HepG2 (cell line): ENCODE results near the gene KRTAP10-2. TPM values are rescaled to one million over a fixed set of nuclear protein-coding genes. Genes with fewer than 3 reads are reported as not detected.

Experiments
- CAMTA2 ChIP-seq: sonication (generic); formaldehyde crosslinking; IDR thresholded peaks from 2 replicates; pipeline ENCODE4 v1.4.0; 2020; ENCODE audit warnings: mild to moderate bottlenecking, missing genetic modification reagents, borderline replicate concordance
- FOXO4 ChIP-seq: sonication (generic); formaldehyde crosslinking; conservative IDR thresholded peaks from 2 replicates; pipeline ENCODE4 v1.8.1; 2023; ENCODE audit warnings: missing genetic modification reagents
- ISL2 ChIP-seq: sonication (generic); formaldehyde crosslinking; IDR thresholded peaks from 2 replicates; pipeline ENCODE4 v1.5.0; 2020; ENCODE audit warnings: missing genetic modification reagents
- LCORL ChIP-seq, 2 experiments: fragments of 450-650 bp in 1 of 2; sonication (generic) in 1 of 2; formaldehyde crosslinking in 1 of 2; IDR thresholded peaks; 2 replicates each; pipeline versions ENCODE4 v1.5.0 to v1.6.1; 2017 to 2020; ENCODE audit warnings: antibody characterized with exemption in 1 of 2, missing genetic modification reagents in 1 of 2
- MTERF4 ChIP-seq: sonication (generic); formaldehyde crosslinking; IDR thresholded peaks from 2 replicates; pipeline ENCODE4 v1.8.0; 2023; ENCODE audit warnings: mild to moderate bottlenecking, missing genetic modification reagents
- MXD3 ChIP-seq: IDR thresholded peaks from 2 replicates; pipeline ENCODE4 v1.6.1; 2016; ENCODE audit warnings: mild to moderate bottlenecking, missing biosample characterization, missing genetic modification reagents
- MXI1 ChIP-seq: IDR thresholded peaks from 3 replicates; pipeline ENCODE4 v1.6.1; 2012; ENCODE audit warnings: low read depth, low read length, inconsistent platforms, borderline replicate concordance
- NCOA1 ChIP-seq: sonication (generic); formaldehyde crosslinking; IDR thresholded peaks from 2 replicates; pipeline ENCODE4 v1.9.0; 2021; ENCODE audit warnings: missing genetic modification reagents
- RBAK ChIP-seq: sonication (generic); formaldehyde crosslinking; IDR thresholded peaks from 2 replicates; pipeline ENCODE4 v1.5.1; 2020; ENCODE audit warnings: mild to moderate bottlenecking, missing genetic modification reagents
- SNAI1 ChIP-seq: sonication (generic); formaldehyde crosslinking; IDR thresholded peaks from 2 replicates; pipeline ENCODE4 v1.5.0; 2020; ENCODE audit warnings: mild to moderate bottlenecking, missing genetic modification reagents, borderline replicate concordance
- SOX13 ChIP-seq, 3 experiments: fragments of 450-650 bp in 1 of 3; sonication (generic) in 1 of 3; formaldehyde crosslinking in 1 of 3; IDR thresholded peaks in 2 of 3; conservative IDR thresholded peaks in 1 of 3; 2 replicates each; pipeline versions ENCODE4 v1.5.0 to v1.6.1; 2016 to 2020; ENCODE audit warnings: antibody characterized with exemption in 1 of 3, mild to moderate bottlenecking in 1 of 3, missing compliant biosample characterization in 1 of 3, missing genetic modification reagents in 1 of 3, moderate library complexity in 1 of 3
- TBP ChIP-seq: sonication (generic); formaldehyde crosslinking; IDR thresholded peaks from 2 replicates; pipeline ENCODE4 v1.5.0; 2020; ENCODE audit warnings: missing genetic modification reagents
- TERF1 ChIP-seq: sonication (generic); formaldehyde crosslinking; IDR thresholded peaks from 2 replicates; pipeline ENCODE4 v1.8.0; 2022; ENCODE audit warnings: mild to moderate bottlenecking, missing genetic modification reagents, moderate library complexity
- TRIM22 ChIP-seq: fragments of 450-650 bp; IDR thresholded peaks from 2 replicates; pipeline ENCODE4 v1.6.1; 2017
- ZBTB26 ChIP-seq: IDR thresholded peaks from 2 replicates; pipeline ENCODE4 v1.6.1; 2016; ENCODE audit warnings: missing compliant biosample characterization, missing genetic modification reagents, borderline replicate concordance
- ZFP37 ChIP-seq: sonication (generic); formaldehyde crosslinking; IDR thresholded peaks from 2 replicates; pipeline ENCODE4 v1.4.0; 2020; ENCODE audit warnings: missing genetic modification reagents, borderline replicate concordance
- ZNF24 ChIP-seq: fragments of 450-650 bp; IDR thresholded peaks from 2 replicates; pipeline ENCODE4 v1.6.1; 2017; ENCODE audit warnings: antibody characterized with exemption, mild to moderate bottlenecking
- ZNF329 ChIP-seq: sonication (generic); formaldehyde crosslinking; IDR thresholded peaks from 2 replicates; pipeline ENCODE4 v1.9.0; 2021; ENCODE audit warnings: low read depth, mild to moderate bottlenecking, missing genetic modification reagents
- ZNF563 ChIP-seq: sonication (generic); formaldehyde crosslinking; IDR thresholded peaks from 2 replicates; pipeline ENCODE4 v1.8.0; 2022; ENCODE audit warnings: mild to moderate bottlenecking, moderate library complexity, missing genetic modification reagents
- ZNF619 ChIP-seq: sonication (generic); formaldehyde crosslinking; IDR thresholded peaks from 2 replicates; pipeline ENCODE4 v1.4.0; 2020; ENCODE audit warnings: mild to moderate bottlenecking, missing genetic modification reagents
- ZNF747 ChIP-seq: sonication (generic); formaldehyde crosslinking; IDR thresholded peaks from 2 replicates; pipeline ENCODE4 v1.8.1; 2023; ENCODE audit warnings: missing genetic modification reagents, mild to moderate bottlenecking, borderline replicate concordance
- ZNF780A ChIP-seq: sonication (generic); formaldehyde crosslinking; IDR thresholded peaks from 2 replicates; pipeline ENCODE4 v1.8.0; 2022; ENCODE audit warnings: mild to moderate bottlenecking, missing genetic modification reagents, moderate library complexity
- ZNF878 ChIP-seq: sonication (generic); formaldehyde crosslinking; IDR thresholded peaks from 2 replicates; pipeline ENCODE4 v1.8.1; 2023; ENCODE audit warnings: mild to moderate bottlenecking, missing genetic modification reagents, moderate library complexity
- polyA plus RNA-seq, 8 experiments: library from polyadenylated mRNA; depleted of rRNA in 3 of 8; stranded (reverse) in 7 of 8; unstranded in 1 of 8; fragments of >200 nt; fragmentation: Illumina TruSeq in 4 of 8; extraction: Trizol in 4 of 8; gene quantifications; 2 replicates each; pipeline versions ENCODE4 v1.2.1 to v1.2.3, GENCODE V29; 2011 to 2016; ENCODE audit warnings: low read depth in 4 of 8, missing spikeins in 1 of 8, mixed read lengths in 1 of 8; ENCODE audit not compliant: insufficient read depth in 1 of 8
- total RNA-seq, 5 experiments: library from RNA; depleted of rRNA; stranded (reverse); fragments of >200 nt; fragmentation: Illumina TruSeq; extraction: Trizol; gene quantifications; 2 replicates each; pipeline ENCODE4 v1.2.3, GENCODE V29; 2016; ENCODE audit warnings: low read depth in 1 of 5

The KRTAP10-2 gene
- total and polyA plus RNA-seq, 2 of the 13 experiments (the other 11 are each of a cell fraction or from before 2014, with no cell fraction given) = not detected

- no peak for TF ChIP-seq SOX13 (IDR thresholded peaks at IDR 0.05)
- TF ChIP-seq SOX13 (CRISPR knock-in tag; conservative IDR thresholded peaks at IDR 0.05 in 1 of 2, IDR thresholded peaks at IDR 0.05 in 1 of 2) = peak in 1 of 2 experiments; percentile 78; a peak in 2 of 4 replicates
- TF ChIP-seq RBAK (CRISPR knock-in tag) = no peak
- peak; percentile 52; the same call in 1 of the 2 replicates for TF ChIP-seq ISL2 (CRISPR knock-in tag)
- TF ChIP-seq ZBTB26 (CRISPR knock-in tag) = peak; percentile 44; the same call in 1 of the 2 replicates
- no peak for TF ChIP-seq MTERF4 (CRISPR knock-in tag)
- no peak for TF ChIP-seq FOXO4 (CRISPR knock-in tag)
- peak; percentile 93; the same call in 2 of the 3 replicates for TF ChIP-seq MXI1
- TF ChIP-seq ZNF780A (CRISPR knock-in tag) = no peak
- TF ChIP-seq TRIM22 = no peak
- 0 out of 2 replicates have a peak, but pooled peaks have one; percentile 57 for TF ChIP-seq ZFP37
- peak; percentile 90; the same call in 1 of the 2 replicates for TF ChIP-seq ZNF563
- TF ChIP-seq NCOA1 (CRISPR knock-in tag) = no peak; the same call in 1 of the 2 replicates
- TF ChIP-seq SNAI1 = no peak
- 0 out of 2 replicates have a peak, but pooled peaks have one; percentile 45 for TF ChIP-seq ZNF619 (CRISPR knock-in tag)
- TF ChIP-seq TERF1 (CRISPR knock-in tag) = no peak
- peak; percentile 86 for TF ChIP-seq ZNF878 (CRISPR knock-in tag)
- TF ChIP-seq ZNF24 = no peak
- TF ChIP-seq ZNF329 (CRISPR knock-in tag) = no peak
- TF ChIP-seq TBP (CRISPR knock-in tag) = no peak
- TF ChIP-seq CAMTA2 (CRISPR knock-in tag) = no peak
- no peak for TF ChIP-seq MXD3 (CRISPR knock-in tag)
- 0 out of 2 replicates have a peak, but pooled peaks have one; percentile 79 for TF ChIP-seq ZNF747
- no peak for TF ChIP-seq LCORL (IDR thresholded peaks at IDR 0.05)
- peak; percentile 13; the same call in 1 of the 2 replicates for TF ChIP-seq LCORL (CRISPR knock-in tag; IDR thresholded peaks at IDR 0.05)
Observed at GRCh38 chr21:44505673-44506278, 45.5 kb downstream of the KRTAP10-2 start (continued).
